CD4-positive, alpha-beta T cell treated with Interleukin-4 for 1 hour (primary cell): ENCODE measurements around the gene IAH1.
"Not testable (repeated sequence)": the region's sequence is repeated elsewhere in the genome, so short reads cannot be mapped to it uniquely, and the experiment has no call there.

ENCODE experiments used
- DNase-seq, 2 donors: peaks; one replicate each; pipeline ENCODE4 v3.0.0-alpha.2; 2020 to 2022

The IAH1 gene

GRCh38 chr2:9473985-9474360 lies 378 bp upstream of the IAH1 start:
- peak; percentile 73 to 77 for DNase-seq

GRCh38 chr2:9477914-9478313 lies 3.6 kb downstream of the IAH1 start:
- DNase-seq, result no peak

- no peak for DNase-seq
These were observed 4.2 kb downstream of the IAH1 start for GRCh38 chr2:9478526-9478925.

DNA sequence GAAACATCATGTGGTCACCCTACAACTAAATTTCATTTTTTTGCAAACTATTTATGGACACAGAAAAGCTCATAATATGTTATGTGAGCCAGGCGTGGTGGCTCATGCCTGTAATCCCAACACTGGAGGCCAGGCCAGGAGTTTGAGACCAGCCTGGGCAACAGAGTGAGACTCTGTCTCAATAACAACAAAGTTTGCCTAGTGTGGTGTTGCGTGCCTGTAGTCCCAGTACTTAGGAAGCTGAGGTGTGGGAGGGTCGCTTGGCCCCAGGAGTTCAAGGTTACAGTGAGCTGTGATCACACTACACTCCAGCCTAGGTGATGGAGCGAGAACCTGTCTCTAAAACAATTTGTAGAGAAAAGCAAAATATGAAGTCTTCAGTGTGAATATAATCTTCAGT lies 5.8 kb downstream of the IAH1 start:
- no peak for DNase-seq

- DNase-seq, result no peak
These were observed 8.8 kb downstream of the IAH1 start for GRCh38 chr2:9483107-9483506.

GRCh38 chr2:9484533-9484932 lies 10.2 kb downstream of the IAH1 start:
- DNase-seq, result no peak

DNA sequence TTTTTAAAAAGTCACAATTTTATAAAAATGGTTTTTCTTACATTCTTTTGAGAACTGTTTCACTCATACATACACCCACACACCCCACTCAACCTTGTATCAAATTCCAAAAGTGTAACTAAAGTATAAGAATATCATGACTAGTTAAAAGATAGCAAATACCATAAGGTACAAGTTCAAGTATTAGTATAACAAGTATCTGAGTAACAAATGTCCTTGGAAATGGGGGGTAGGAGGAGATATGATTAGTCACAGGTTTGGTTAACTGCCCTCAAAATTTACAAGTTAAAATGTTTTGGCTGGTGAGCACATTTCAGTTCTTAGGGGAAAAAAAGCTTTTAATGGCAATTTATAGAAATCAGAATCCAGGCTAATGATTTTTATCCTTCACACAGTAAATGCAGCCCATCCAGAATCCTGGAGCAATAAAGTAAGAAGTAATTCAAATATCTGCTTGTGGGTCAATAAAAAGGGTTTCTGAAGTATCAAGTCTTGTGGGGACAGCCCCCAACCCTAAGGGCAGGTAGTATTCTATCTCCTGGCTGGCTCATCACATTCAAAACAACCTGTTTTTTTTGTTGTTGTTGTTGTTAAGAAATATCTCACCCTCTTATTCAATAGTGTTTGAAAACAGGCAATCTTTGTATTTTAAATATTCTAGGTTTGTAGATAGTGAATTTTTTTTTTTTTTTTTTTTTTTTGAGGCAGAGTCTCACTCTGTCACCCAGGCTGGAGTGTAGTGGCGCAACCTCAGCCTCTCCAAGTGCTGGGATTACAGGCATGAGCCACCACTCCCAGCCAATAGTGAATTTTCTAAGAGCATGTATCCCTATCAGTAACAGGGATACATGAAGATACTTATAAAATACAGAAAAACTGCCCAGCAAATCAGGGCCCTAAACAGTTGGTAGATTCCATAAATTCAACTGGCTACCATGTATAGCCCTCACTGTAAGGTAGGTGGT lies 14.5 kb downstream of the IAH1 start:
- DNase-seq, result no peak

DNA sequence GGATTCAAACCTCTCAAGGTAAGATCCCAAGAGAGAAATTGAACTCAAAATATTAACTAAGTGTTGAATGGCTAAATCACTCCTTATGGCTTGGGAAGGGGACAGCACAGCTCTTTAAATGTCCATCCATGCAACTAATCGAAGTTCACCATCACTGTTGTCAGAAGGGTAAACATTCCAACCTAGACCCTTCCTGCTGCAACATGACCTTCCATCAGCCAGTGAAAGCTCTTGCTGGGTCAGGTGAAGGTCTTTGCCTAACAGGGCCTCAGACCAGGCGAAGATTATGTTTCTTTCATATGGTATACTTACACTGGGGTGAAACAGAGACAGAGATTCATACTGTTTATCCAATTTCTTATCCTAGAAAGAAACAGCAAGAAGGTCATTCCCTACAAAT lies 16.4 kb downstream of the IAH1 start:
- DNase-seq, result no peak

DNA sequence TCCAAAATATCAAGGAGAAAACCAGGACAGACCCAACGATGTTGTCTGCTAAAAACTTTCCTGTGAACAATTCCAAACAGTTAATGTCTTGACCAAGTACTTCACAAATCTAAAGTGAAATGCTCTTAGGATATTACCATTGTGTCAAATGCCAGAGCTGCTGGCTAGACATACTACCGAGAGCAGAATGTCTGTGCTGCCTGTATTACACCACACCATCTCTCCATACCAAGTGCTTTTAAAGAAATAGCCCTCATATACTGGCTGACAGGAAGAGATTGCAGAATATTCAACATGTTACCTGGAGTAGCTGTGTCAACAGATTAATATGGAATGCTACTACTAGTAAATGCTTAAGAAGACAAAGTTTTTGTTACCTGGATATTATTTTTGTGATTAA lies 18.6 kb downstream of the IAH1 start:
- DNase-seq, result no peak

DNA sequence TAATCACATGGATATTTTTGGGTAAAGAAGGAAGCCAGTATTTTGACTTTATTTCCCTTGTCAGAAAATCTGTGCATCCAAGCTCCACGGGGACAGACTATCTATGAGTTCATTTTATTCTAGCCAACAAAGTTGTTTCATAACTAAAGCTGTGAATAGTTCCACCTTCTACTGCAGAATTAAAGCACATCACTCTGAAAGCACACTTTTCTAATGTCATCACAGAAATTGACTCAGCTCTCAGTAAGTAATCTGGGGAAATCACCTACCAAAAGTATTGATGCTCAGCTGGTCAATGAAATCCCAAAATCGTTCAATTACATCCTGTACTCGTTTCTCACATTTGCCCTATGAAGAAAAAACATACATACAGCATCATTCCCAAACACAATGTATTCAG lies 19.1 kb downstream of the IAH1 start:
- DNase-seq, result no peak

DNA sequence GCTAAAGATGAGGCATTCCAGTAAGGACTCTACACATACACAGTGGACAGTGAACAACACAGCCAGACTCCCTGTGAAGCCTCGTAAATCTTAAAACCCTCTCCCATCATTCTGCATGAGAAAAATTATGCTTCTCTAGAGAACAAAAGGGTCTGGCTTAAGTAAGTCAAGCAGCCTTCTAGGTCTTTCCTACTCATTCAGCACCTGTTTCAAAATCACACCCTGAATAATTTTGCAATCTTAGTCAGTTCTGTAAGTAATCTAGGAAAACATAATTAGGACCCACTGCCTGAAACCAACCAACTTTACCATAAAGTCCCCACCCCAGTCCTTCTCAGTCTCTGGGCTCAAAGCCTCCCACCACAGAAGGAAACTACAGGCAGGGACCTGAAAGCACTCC lies 19.7 kb downstream of the IAH1 start:
- DNase-seq, result no peak

GRCh38 chr2:9497017-9497416 lies 22.7 kb downstream of the IAH1 start:
- no peak for DNase-seq

DNA sequence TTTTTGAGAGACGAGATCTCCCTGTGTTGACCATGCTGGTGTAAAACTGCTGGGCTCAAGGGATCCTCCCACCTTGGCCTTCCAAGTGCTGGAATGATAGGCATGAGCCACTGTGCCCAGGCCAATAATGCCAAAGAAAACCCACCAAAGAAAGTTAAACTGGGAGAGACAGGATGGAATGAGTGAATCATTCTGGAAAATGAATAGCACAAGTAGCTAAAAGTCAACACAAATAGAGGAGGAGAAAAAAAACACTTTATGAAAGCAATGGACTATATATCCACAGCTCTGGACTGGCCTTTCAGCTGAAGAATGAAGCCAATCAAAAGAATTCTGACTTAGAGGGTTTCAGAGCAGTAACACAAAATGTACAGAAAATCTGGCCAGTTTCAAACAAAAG lies 23.9 kb downstream of the IAH1 start:
- DNase-seq, result no peak

DNA sequence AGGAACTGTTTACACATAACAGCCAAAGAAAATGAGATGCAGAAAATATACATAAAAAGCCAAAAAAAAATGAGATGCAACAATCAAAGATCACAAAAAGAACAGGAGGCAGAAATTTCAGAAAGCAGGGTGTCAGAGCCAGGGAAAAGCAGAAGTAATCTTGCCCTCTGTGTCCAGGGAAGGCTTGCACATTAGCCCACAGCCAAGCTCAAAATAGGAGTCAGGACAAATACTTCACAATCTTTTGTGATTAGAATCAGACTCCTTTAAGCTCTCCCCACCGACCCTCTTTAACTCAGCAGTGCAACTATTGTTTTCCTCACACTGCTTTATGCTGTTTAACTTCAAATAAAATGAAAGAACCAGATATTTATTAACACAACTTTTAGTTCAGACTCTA lies 34.6 kb downstream of the IAH1 start:
- no peak for DNase-seq

- DNase-seq, result not testable (repeated sequence)
These were observed 39.6 kb downstream of the IAH1 start for GRCh38 chr2:9513946-9514345.

DNA sequence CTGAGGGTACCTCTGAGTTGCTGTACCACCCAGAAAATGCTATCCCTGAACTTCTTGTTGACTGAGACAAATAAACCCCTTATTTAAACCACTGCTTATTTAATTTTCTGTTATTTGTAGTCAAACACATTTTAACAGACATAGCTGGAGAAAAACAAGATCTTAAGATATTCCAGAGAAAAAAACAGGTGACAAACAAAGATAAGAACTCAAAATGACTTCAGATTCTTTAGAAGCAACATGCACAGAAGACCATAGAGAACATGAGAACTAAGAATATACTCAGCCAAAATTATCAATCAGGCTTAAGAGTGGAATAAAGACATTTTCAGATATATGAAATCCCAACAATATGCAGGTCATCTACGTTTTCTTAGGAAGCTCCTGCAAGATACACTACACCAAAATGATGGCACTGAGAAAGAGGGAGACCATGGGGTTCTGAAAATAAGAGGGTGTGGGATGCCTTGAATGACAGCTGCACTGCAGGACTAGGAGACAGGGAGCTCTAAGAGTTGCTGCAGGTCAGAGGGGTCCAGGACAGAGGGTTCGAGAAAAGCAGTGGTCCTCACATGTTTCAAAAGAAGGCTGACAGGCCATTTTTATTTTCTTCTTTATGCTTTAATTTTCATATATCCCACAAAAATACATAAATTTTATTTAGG lies 42.9 kb downstream of the IAH1 start:
- no peak for DNase-seq

DNA sequence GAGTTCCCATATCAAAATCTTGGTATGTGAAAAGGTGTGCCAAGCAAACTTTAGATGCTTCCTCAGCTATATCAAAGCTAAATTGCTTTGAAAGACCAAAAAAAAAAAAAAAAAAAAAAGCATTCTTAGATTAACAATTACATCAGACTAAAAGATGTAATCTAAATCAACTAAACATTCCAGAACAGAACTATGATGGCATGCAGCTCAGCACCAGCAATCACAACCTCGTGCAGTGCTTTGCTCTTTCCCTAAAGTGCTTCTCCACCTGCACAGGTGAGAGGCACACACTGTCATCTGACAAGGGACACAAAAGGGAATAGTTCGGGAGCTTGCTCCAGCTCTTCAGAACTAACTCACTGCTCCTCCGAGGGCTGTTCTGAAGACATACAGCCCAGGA lies 43.8 kb downstream of the IAH1 start:
- no peak for DNase-seq

DNA sequence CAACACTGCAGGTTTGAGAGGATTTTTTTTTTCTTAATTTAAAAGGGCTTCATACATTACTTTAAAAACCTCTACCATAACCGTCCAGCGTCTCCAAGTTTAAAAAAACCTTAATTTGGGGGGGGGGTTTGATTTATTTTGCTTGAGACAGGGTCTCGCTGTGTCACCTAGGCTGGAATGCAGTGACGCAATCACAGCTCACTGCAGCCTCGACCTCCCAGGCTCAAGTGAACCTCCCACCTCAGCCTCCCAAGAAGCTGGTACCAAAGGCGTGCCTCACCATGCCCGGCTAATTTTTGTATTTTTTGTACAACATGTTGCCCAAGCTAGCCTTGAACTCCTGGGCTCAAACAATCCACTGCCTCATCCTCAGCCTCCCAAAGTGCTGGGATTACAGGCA lies 44.4 kb downstream of the IAH1 start:
- no peak for DNase-seq

- DNase-seq, result no peak
These were observed 44.9 kb downstream of the IAH1 start for GRCh38 chr2:9519250-9519649.

DNA sequence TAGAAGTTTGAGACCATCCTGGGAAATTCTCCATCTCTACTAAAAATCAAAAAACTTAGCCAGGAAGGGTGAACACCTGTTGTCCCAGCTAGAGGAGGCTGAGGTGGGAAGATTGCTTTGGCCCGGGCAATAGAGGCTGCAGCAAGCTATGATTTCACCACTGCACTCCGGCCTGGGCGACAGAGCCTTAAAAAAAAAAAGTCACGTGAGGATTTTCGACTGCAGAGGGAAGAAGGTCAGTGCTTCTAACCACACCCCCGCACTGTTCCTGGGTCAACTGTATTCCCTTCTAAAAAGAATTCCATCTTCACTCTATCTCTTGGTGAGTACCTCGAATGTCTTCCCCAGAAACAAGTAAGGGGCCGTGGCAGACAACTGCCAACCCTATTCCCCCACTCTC lies 49.9 kb downstream of the IAH1 start:
- no peak for DNase-seq

GRCh38 chr2:9525266-9525665 lies 50.9 kb downstream of the IAH1 start:
- DNase-seq, result no peak

DNA sequence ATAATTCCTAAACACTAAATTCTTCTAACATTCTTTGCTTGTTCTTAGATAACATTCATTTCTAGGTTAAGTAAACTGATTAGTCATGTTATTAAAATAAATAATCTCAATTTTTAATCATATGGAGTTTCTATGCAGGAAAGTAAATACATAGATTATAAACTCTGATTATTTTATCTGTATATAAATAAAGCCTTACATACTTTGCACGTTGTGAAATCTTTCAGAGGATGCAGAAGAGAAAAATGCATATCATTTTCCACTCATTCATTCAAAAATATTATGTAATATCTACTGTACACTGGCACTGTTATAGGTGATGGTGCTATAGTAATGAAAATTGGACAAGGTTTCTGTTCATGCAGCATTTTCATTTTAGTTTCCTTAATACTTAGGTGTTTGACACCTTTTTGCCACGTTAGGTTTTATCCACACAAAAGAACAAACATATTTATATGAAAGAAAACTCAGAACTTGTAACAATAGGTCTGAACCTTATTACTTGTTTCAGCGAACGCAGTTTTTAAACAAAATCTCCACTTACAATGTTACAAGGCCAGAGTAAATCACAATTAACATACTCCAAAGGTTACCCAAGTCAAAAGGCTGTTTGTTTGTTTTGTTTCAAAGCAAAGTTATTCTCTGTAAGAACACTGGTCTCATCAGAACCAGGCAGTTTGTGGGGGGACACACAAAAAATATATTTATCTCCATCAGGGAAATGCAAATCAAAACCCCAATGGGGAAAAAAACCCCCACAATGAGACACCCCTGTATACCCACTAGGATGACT lies 53.8 kb downstream of the IAH1 start:
- no peak for DNase-seq

DNA sequence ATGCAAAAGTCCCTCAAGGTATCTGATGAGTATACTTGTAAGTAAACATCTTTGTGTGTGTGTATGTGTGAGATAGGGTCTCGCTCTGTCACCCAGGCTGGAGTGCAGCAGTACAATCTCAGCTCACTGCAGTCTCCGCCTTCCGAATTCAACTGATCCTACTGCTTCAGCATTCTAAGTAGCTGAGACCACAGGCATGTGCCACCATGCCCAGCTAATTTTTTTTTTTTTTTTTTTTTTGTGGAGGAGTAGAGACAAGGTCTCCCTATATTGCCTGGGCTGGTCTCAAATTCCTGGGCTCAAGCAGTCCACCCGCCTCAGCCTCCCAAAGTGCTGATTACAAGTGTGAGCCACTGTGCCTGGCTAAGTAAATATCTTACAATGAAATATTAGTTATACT lies 58.1 kb downstream of the IAH1 start:
- DNase-seq, result no peak

- no peak for DNase-seq
These were observed 59.3 kb downstream of the IAH1 start for GRCh38 chr2:9533663-9534062.
